Cerebellar nuclear complex (tissue), 1 donor: ENCODE data around the gene XPNPEP1.

Source experiments
- DNase-seq, 2 experiments: peaks; one replicate each; lab custom pipeline; 2025; lab: John Stamatoyannopoulos, UW

XPNPEP1 gene

GRCh38 chr10:109863775-109864174 lies 59.5 kb downstream of the XPNPEP1 start:
- no peak for DNase-seq

- DNase-seq: no peak
Observed at GRCh38 chr10:109862738-109863137, 60.6 kb downstream of the XPNPEP1 start.

GRCh38 chr10:109862041-109862440 lies 61.3 kb downstream of the XPNPEP1 start:
- DNase-seq: no peak

- no peak for DNase-seq
Observed at GRCh38 chr10:109861081-109861480, 62.2 kb downstream of the XPNPEP1 start.

- no peak for DNase-seq
Observed at GRCh38 chr10:109859221-109859620, 64.1 kb downstream of the XPNPEP1 start.

GRCh38 chr10:109855746-109856145 lies 67.6 kb downstream of the XPNPEP1 start:
- no peak for DNase-seq

- no peak for DNase-seq
Observed at GRCh38 chr10:109853921-109854320, 69.4 kb downstream of the XPNPEP1 start.

- no peak for DNase-seq
Observed at GRCh38 chr10:109852475-109853037, 70.8 kb downstream of the XPNPEP1 start.

GRCh38 chr10:109851616-109852474 lies 71.5 kb downstream of the XPNPEP1 start:
- DNase-seq: no peak

GRCh38 chr10:109846832-109847231 lies 76.5 kb downstream of the XPNPEP1 start:
- DNase-seq: no peak

GRCh38 chr10:109845308-109845707 lies 78.0 kb downstream of the XPNPEP1 start:
- no peak for DNase-seq

- no peak for DNase-seq
Observed at GRCh38 chr10:109838592-109839244, 84.6 kb downstream of the XPNPEP1 start.

GRCh38 chr10:109837384-109837783 lies 85.9 kb downstream of the XPNPEP1 start:
- no peak for DNase-seq

- DNase-seq: no peak
Observed at GRCh38 chr10:109835257-109835656, 88.1 kb downstream of the XPNPEP1 start.

- no peak for DNase-seq
Observed at GRCh38 chr10:109831846-109832245, 91.5 kb downstream of the XPNPEP1 start.

- no peak for DNase-seq
Observed at GRCh38 chr10:109824206-109824605, 99.1 kb downstream of the XPNPEP1 start.

GRCh38 chr10:109823196-109823595 lies 100.1 kb downstream of the XPNPEP1 start:
- no peak for DNase-seq

GRCh38 chr10:109821672-109822071 lies 101.6 kb downstream of the XPNPEP1 start:
- DNase-seq: no peak

GRCh38 chr10:109820620-109821405 lies 102.5 kb downstream of the XPNPEP1 start:
- no peak for DNase-seq

- DNase-seq: no peak
Observed at GRCh38 chr10:109819807-109820206, 103.5 kb downstream of the XPNPEP1 start.
